ENCODE measurements around the gene ERI3.

Gene ERI3

GRCh38 chr1:44338136-44338535 is 16.9 kb downstream of the ERI3 start:
- TF ChIP-seq CTCF (IDR thresholded peaks at IDR 0.05; ENCODE audit: insufficient read depth, missing control alignments), result no peak
- FAIRE-seq (no peak), DNase-seq (ENCODE audit: insufficient read length, low spot score) (no peak)

GRCh38 chr1:44336668-44337067 is 18.4 kb downstream of the ERI3 start:
- DNase-seq (ENCODE audit: insufficient read length, low spot score) (no peak), FAIRE-seq (no peak)
- no peak for TF ChIP-seq CTCF (IDR thresholded peaks at IDR 0.05; ENCODE audit: insufficient read depth, missing control alignments)

GRCh38 chr1:44334968-44335367 is 20.1 kb downstream of the ERI3 start:
- no peak for FAIRE-seq
- DNase-seq (ENCODE audit: insufficient read length, low spot score), result no peak
- no peak for TF ChIP-seq CTCF (IDR thresholded peaks at IDR 0.05; ENCODE audit: insufficient read depth, missing control alignments)

- no peak for TF ChIP-seq CTCF (IDR thresholded peaks at IDR 0.05; ENCODE audit: insufficient read depth, missing control alignments)
- no peak for FAIRE-seq
- no peak for DNase-seq (ENCODE audit: insufficient read length, low spot score)
Measured at GRCh38 chr1:44333376-44333775, 21.7 kb downstream of the ERI3 start.

- DNase-seq (ENCODE audit: insufficient read length, low spot score) (no peak), FAIRE-seq (no peak)
- TF ChIP-seq CTCF (IDR thresholded peaks at IDR 0.05; ENCODE audit: insufficient read depth, missing control alignments), result no peak
Measured at GRCh38 chr1:44332505-44332904, 22.6 kb downstream of the ERI3 start.

- no peak for TF ChIP-seq CTCF (IDR thresholded peaks at IDR 0.05; ENCODE audit: insufficient read depth, missing control alignments)
- FAIRE-seq, result no peak
- DNase-seq (ENCODE audit: insufficient read length, low spot score), result no peak
Measured at GRCh38 chr1:44330935-44331334, 24.1 kb downstream of the ERI3 start.

- DNase-seq (ENCODE audit: insufficient read length, low spot score), result no peak
- no peak for FAIRE-seq
- TF ChIP-seq CTCF (IDR thresholded peaks at IDR 0.05; ENCODE audit: insufficient read depth, missing control alignments), result no peak
Measured at GRCh38 chr1:44328671-44329416, 26.2 kb downstream of the ERI3 start.

All from D721Med (cell line).